Liver (tissue), 9 donors: ENCODE measurements around the gene CAV2. TPM values are rescaled to one million over a fixed set of nuclear protein-coding genes. Genes with fewer than 3 reads are reported as not detected.

Experiments
- DNase-seq: peaks from one replicate; pipeline ENCODE4 v3.0.0-alpha.2; 2017; ENCODE audit warnings: low spot score
- H3K27ac ChIP-seq, 2 donors: one replicate each; pipeline ENCODE4 v1.7.0; 2013; ENCODE audit warnings: inconsistent platforms in 2 of 2, low read length in 2 of 2, control low read depth in 1 of 2, low read depth in 1 of 2, mild to moderate bottlenecking in 1 of 2
- H3K27me3 ChIP-seq, 4 donors: one replicate each; pipeline versions ENCODE4 v1.6.1 to v1.7.0; 2013; ENCODE audit warnings: low read length in 3 of 4, inconsistent platforms in 1 of 4, mild to moderate bottlenecking in 1 of 4, moderate library complexity in 1 of 4; ENCODE audit not compliant: control insufficient read depth in 4 of 4, insufficient read depth in 4 of 4
- H3K36me3 ChIP-seq, 4 donors: one replicate each; pipeline versions ENCODE4 v1.6.1 to v1.7.0; 2013; ENCODE audit warnings: low read length in 3 of 4, mild to moderate bottlenecking in 3 of 4, low read depth in 1 of 4, moderate library complexity in 1 of 4; ENCODE audit not compliant: control insufficient read depth in 4 of 4, insufficient read depth in 3 of 4
- H3K4me1 ChIP-seq, 4 donors: one replicate each; pipeline versions ENCODE4 v1.6.1 to v1.7.0; 2013; ENCODE audit warnings: low read length in 3 of 4, mild to moderate bottlenecking in 3 of 4, moderate library complexity in 1 of 4; ENCODE audit not compliant: control insufficient read depth in 4 of 4, insufficient read depth in 4 of 4
- H3K4me3 ChIP-seq, 3 donors: one replicate each; pipeline versions ENCODE4 v1.6.1 to v1.7.0; 2013; ENCODE audit warnings: low read length in 3 of 3, control low read depth in 1 of 3, low read depth in 1 of 3, mild to moderate bottlenecking in 1 of 3
- H3K9ac ChIP-seq, 2 donors: one replicate each; pipeline ENCODE4 v1.7.0; 2013; ENCODE audit warnings: low read length in 2 of 2, mild to moderate bottlenecking in 2 of 2, moderate library complexity in 2 of 2, control low read depth in 1 of 2, low read depth in 1 of 2
- H3K9me3 ChIP-seq, 4 donors: one replicate each; pipeline versions ENCODE4 v1.6.1 to v1.7.0; 2013; ENCODE audit warnings: low read length in 3 of 4; ENCODE audit not compliant: control insufficient read depth in 4 of 4
- ATF3 ChIP-seq: IDR thresholded peaks from 2 replicates; pipeline ENCODE4 v1.6.1; 2016; ENCODE audit warnings: antibody characterized with exemption
- CTCF ChIP-seq: fragments of 150-350 bp; IDR thresholded peaks from 2 replicates; pipeline ENCODE4 v1.5.1; 2017; ENCODE audit warnings: improper control_type of control experiment, low read depth, low read length; ENCODE audit not compliant: missing input control
- EGR1 ChIP-seq, 2 donors: IDR thresholded peaks; 2 replicates each; pipeline ENCODE4 v1.6.1; 2016 to 2018; ENCODE audit warnings: antibody characterized with exemption in 2 of 2, low read depth in 2 of 2
- FOXA1 ChIP-seq: IDR thresholded peaks from 2 replicates; pipeline ENCODE4 v1.6.1; 2016; ENCODE audit warnings: antibody characterized with exemption
- FOXA2 ChIP-seq: IDR thresholded peaks from 2 replicates; pipeline ENCODE4 v1.6.1; 2016; ENCODE audit warnings: antibody characterized with exemption
- GABPA ChIP-seq, 2 donors: IDR thresholded peaks in 1 of 2; conservative IDR thresholded peaks in 1 of 2; 2 replicates each; pipeline ENCODE4 v1.6.1; 2016; ENCODE audit warnings: antibody characterized with exemption in 2 of 2, mild to moderate bottlenecking in 1 of 2, moderate library complexity in 1 of 2
- HNF4A ChIP-seq, 2 donors: conservative IDR thresholded peaks; 2 replicates each; pipeline ENCODE4 v1.6.1; 2016; ENCODE audit warnings: antibody characterized with exemption in 2 of 2, mild to moderate bottlenecking in 2 of 2
- HNF4G ChIP-seq: IDR thresholded peaks from 2 replicates; pipeline ENCODE4 v1.6.1; 2016; ENCODE audit warnings: antibody characterized with exemption
- JUND ChIP-seq, 2 donors: IDR thresholded peaks; 2 replicates each; pipeline ENCODE4 v1.6.1; 2016; ENCODE audit warnings: antibody characterized with exemption in 2 of 2
- MAX ChIP-seq: IDR thresholded peaks from 2 replicates; pipeline ENCODE4 v1.6.1; 2016; ENCODE audit warnings: antibody characterized with exemption
- NR2F2 ChIP-seq: IDR thresholded peaks from 2 replicates; pipeline ENCODE4 v1.6.1; 2016; ENCODE audit warnings: antibody characterized with exemption
- RAD21 ChIP-seq, 2 donors: IDR thresholded peaks; 2 replicates each; pipeline ENCODE4 v1.6.1; 2016; ENCODE audit warnings: antibody characterized with exemption in 2 of 2, mild to moderate bottlenecking in 2 of 2
- RXRA ChIP-seq, 2 donors: IDR thresholded peaks; 2 replicates each; pipeline ENCODE4 v1.6.1; 2017 to 2018; ENCODE audit warnings: antibody characterized with exemption in 2 of 2, mild to moderate bottlenecking in 1 of 2
- SP1 ChIP-seq: IDR thresholded peaks from 2 replicates; pipeline ENCODE4 v1.6.1; 2018; ENCODE audit warnings: antibody characterized with exemption, mild to moderate bottlenecking
- TAF1 ChIP-seq: conservative IDR thresholded peaks from 2 replicates; pipeline ENCODE4 v1.6.1; 2016; ENCODE audit warnings: antibody characterized with exemption, mild to moderate bottlenecking
- YY1 ChIP-seq: IDR thresholded peaks from 2 replicates; pipeline ENCODE4 v1.6.1; 2016; ENCODE audit warnings: antibody characterized with exemption, mild to moderate bottlenecking
- ZBTB33 ChIP-seq: IDR thresholded peaks from 2 replicates; pipeline ENCODE4 v1.6.1; 2016; ENCODE audit warnings: antibody characterized with exemption
- WGBS: extraction: QIAGEN DNeasy Blood & Tissue Kit; methylation state at CpG from one replicate; pipeline ENCODE4 v1.1.7; 2013; 5-methylcytosine and 5-hydroxymethylcytosine counted together
- polyA plus RNA-seq, 2 donors: library from polyadenylated mRNA; stranded (reverse) in 1 of 2; unstranded in 1 of 2; fragments of 200-250 nt in 1 of 2; fragments of >200 nt in 1 of 2; fragmentation: Nextera tagmentation in 1 of 2; extraction: Ambion mirVana in 1 of 2; gene quantifications; one replicate each; pipeline versions ENCODE4 v1.2.1 to v1.2.3, GENCODE V29; 2013 to 2015
- total RNA-seq, 2 donors: library from RNA; depleted of rRNA; stranded (reverse); fragments of >200 nt; gene quantifications; one replicate each; pipeline ENCODE4 v1.2.3, GENCODE V29; 2014
- donor health status: healthy.
- donor health status: healthy.
- donor health status: healthy.
- donor health status: healthy.
- donor health status: healthy.

Gene CAV2
- total and polyA plus RNA-seq, 4 donors, result 6.8 to 29.7 (median 19.9) TPM

- no peak for TF ChIP-seq CTCF
- no peak for TF ChIP-seq HNF4G
- no peak for TF ChIP-seq GABPA (IDR thresholded peaks at IDR 0.05 in 1 of 2, conservative IDR thresholded peaks at IDR 0.05 in 1 of 2)
- TF ChIP-seq MAX, result no peak
- no peak for TF ChIP-seq RXRA (IDR thresholded peaks at IDR 0.05)
- TF ChIP-seq SP1, result no peak
Measured at GRCh38 chr7:116551692-116552091, 52.2 kb downstream of the CAV2 start (continued).

- Histone ChIP-seq H3K36me3 (no peaks in the 10 kb centered on the region), H3K9me3 (no peaks in the 10 kb centered on the region), H3K9ac (no peak overlapping the region), H3K4me1 (no peaks in the 10 kb centered on the region), H3K27ac (no peak overlapping the region), H3K4me3 (no peak overlapping the region), H3K27me3 (no peaks in the 10 kb centered on the region)
- 89% methylated on average over 1 of the region's 1 CpG for WGBS
- DNase-seq, result no peak
- TF ChIP-seq FOXA1, result no peak
- TF ChIP-seq FOXA2, result no peak
- no peak for TF ChIP-seq HNF4A (conservative IDR thresholded peaks at IDR 0.05)
- TF ChIP-seq JUND (IDR thresholded peaks at IDR 0.05), result no peak
- TF ChIP-seq RXRA (IDR thresholded peaks at IDR 0.05), result no peak
- no peak for TF ChIP-seq ZBTB33
- no peak for TF ChIP-seq SP1
- no peak for TF ChIP-seq YY1
- TF ChIP-seq TAF1, result no peak
- no peak for TF ChIP-seq GABPA (IDR thresholded peaks at IDR 0.05 in 1 of 2, conservative IDR thresholded peaks at IDR 0.05 in 1 of 2)
- TF ChIP-seq CTCF, result no peak
- TF ChIP-seq NR2F2, result no peak
- no peak for TF ChIP-seq HNF4G
- TF ChIP-seq RAD21 (IDR thresholded peaks at IDR 0.05), result no peak
- no peak for TF ChIP-seq EGR1 (IDR thresholded peaks at IDR 0.05; ENCODE audit: low read depth in 2 of 2)
- no peak for TF ChIP-seq MAX
- no peak for TF ChIP-seq ATF3
Measured at GRCh38 chr7:116552602-116553001, 53.1 kb downstream of the CAV2 start.
